Measurements from ENCODE around the gene SLC1A4.

Gene SLC1A4

DNA sequence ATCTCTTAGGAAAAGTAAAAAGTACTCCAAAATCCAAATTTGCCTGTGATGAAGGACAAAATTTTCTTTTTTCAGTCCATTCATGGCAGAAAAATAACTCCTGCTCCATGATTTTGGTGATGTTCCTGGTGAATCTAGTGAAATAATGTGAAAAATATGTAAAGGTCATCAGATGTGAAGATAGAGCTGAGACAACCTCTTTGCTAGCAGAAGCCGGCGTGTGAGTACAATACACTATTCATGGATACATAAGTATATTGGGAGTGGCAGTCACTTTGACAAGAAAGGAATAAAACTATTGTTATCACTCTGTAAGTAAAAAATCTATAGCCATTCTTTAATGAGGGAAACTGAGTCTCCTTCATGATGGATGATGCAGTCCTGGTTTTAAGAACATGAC, 6.3 kb upstream of the SLC1A4 start:
- no peak for DNase-seq (ENCODE audit: low read depth)

DNA sequence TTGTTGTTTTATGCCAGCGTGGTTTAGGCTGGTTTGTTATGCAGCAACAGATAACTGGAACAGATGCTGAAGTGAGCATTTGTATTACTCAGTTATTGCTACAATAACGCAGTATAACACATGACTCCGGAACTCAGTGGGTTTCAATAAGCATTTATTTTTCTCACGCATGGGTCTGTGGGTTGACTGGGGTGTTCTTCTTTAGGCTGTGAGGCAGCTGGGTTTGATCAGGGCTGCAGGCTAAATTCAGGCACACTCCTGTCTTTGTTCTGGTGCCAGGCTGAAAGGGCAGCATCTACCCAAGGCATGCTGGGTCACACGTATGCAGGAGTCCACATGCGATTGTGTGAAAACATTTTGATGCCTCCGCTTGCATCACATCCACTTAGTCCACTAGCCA, 3.8 kb upstream of the SLC1A4 start:
- H3K36me3 ChIP-seq (ENCODE audit: control insufficient read depth, insufficient read depth, low read length, severe bottlenecking), result no peaks in the 10 kb centered on the region
- H3K9me3 ChIP-seq (ENCODE audit: control insufficient read depth, low read length), result no peaks in the 10 kb centered on the region

More for the DNA sequence above, 6.3 kb upstream of the SLC1A4 start:
- Histone ChIP-seq H3K4me1 (ENCODE audit: control insufficient read depth, insufficient read depth, low read length) (peaks cover 13% of the 10 kb centered on the region), H3K36me3 (ENCODE audit: control insufficient read depth, insufficient read depth, low read length, severe bottlenecking) (no peaks in the 10 kb centered on the region), H3K27me3 (replicated peaks; ENCODE audit: control insufficient read depth, insufficient read depth, low read length) (no peaks in the 10 kb centered on the region), H3K9me3 (ENCODE audit: control insufficient read depth, low read length) (no peaks in the 10 kb centered on the region), H3K9ac (ENCODE audit: low read length) (no peak overlapping the region), H3K4me3 (ENCODE audit: low read length) (no peak overlapping the region)

GRCh38 chr2:64987001-64987955, 1.9 kb upstream of the SLC1A4 start:
- peak overlapping the region; percentile 69 for H3K4me3 ChIP-seq (ENCODE audit: low read length)
- DNase-seq (ENCODE audit: low read depth), result peak; percentile 67

More for the DNA sequence above, 3.8 kb upstream of the SLC1A4 start:
- Histone ChIP-seq H3K27me3 (replicated peaks; ENCODE audit: control insufficient read depth, insufficient read depth, low read length) (no peaks in the 10 kb centered on the region), H3K9ac (ENCODE audit: low read length) (no peak overlapping the region), H3K4me3 (ENCODE audit: low read length) (no peak overlapping the region), H3K4me1 (ENCODE audit: control insufficient read depth, insufficient read depth, low read length) (peaks cover 11% of the 10 kb centered on the region)
- DNase-seq (ENCODE audit: low read depth), result no peak

DNA sequence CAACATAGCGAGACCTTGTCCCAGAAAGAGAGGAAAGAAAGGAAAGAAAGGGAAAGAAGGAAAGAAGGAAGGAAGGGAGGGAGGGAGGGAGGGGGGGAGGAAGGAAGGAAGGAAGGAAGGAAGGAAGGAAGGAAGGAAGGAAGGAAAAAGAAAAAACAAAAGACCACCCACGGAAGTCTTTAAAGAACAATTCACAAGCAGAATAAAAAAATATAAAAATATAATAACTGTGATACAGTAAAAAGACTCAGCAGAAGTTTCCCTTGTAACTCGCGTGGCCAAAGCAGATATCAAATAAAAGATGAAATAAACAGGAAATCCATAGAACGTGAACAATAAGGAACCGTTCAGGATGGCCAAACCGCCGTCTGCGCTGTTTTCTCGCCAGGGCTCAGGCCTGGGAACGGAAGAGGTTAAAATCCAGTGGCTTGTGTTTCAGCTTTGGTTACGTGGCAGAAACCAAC, 1.2 kb upstream of the SLC1A4 start:
- H3K4me3 ChIP-seq (ENCODE audit: low read length), result peak overlapping the region; percentile 90
- peak overlapping the region; percentile 91 for H3K9ac ChIP-seq (ENCODE audit: low read length)
- peaks cover 20% of the 10 kb centered on the region for H3K4me1 ChIP-seq (ENCODE audit: control insufficient read depth, insufficient read depth, low read length)
- H3K9me3 ChIP-seq (ENCODE audit: control insufficient read depth, low read length), result no peaks in the 10 kb centered on the region
- H3K27me3 ChIP-seq (replicated peaks; ENCODE audit: control insufficient read depth, insufficient read depth, low read length), result no peaks in the 10 kb centered on the region
- DNase-seq (ENCODE audit: low read depth), result no peak
- no peaks in the 10 kb centered on the region for H3K36me3 ChIP-seq (ENCODE audit: control insufficient read depth, insufficient read depth, low read length, severe bottlenecking)

More at GRCh38 chr2:64987001-64987955, 1.9 kb upstream of the SLC1A4 start:
- peak overlapping the region; percentile 91 for H3K9ac ChIP-seq (ENCODE audit: low read length)
- H3K36me3 ChIP-seq (ENCODE audit: control insufficient read depth, insufficient read depth, low read length, severe bottlenecking), result no peaks in the 10 kb centered on the region
- H3K4me1 ChIP-seq (ENCODE audit: control insufficient read depth, insufficient read depth, low read length), result peaks cover 20% of the 10 kb centered on the region
- H3K27me3 ChIP-seq (replicated peaks; ENCODE audit: control insufficient read depth, insufficient read depth, low read length), result no peaks in the 10 kb centered on the region
- H3K9me3 ChIP-seq (ENCODE audit: control insufficient read depth, low read length), result no peaks in the 10 kb centered on the region

DNA sequence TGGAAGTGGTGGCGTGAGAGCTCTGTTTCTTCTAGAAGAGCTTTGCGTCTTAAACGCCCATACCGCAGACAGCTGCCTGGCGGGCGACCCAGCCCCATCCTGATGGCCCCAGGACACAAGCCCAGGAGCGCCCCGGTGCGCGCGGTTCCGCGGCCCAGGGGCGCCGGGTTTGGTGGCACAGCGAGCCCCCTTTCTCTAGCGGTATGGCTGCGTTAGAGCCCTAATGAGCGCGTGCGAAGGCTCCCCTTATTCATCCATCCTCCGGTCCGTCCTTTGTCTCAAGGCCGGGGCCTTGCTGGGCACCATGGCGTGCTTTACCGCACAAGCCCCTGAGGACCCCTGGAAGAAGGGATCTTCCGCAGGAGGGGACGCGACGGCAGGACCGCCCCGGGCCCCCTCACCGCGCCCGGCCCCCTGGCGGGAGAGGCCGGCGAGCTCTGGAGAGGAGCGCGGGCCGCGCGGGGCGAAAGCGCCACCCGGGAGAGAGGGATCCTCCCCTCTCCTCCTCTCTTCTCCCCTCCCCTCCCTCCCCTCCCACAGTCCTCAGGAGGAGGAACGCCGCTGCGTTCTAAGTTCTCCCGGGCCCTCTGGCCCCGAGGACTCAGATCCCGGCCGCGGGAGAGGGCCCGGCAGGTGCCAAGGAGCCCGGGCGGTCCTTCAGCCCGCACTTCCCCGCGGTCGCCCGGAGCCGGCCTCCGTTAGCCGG, 626 bp upstream of the SLC1A4 start:
- DNase-seq (ENCODE audit: low read depth), result peak; percentile 94
- Histone ChIP-seq H3K4me1 (ENCODE audit: control insufficient read depth, insufficient read depth, low read length) (peaks cover 20% of the 10 kb centered on the region), H3K36me3 (ENCODE audit: control insufficient read depth, insufficient read depth, low read length, severe bottlenecking) (no peaks in the 10 kb centered on the region), H3K4me3 (ENCODE audit: low read length) (peak overlapping the region; percentile 90), H3K9me3 (ENCODE audit: control insufficient read depth, low read length) (no peaks in the 10 kb centered on the region), H3K27me3 (replicated peaks; ENCODE audit: control insufficient read depth, insufficient read depth, low read length) (no peaks in the 10 kb centered on the region), H3K9ac (ENCODE audit: low read length) (peak overlapping the region; percentile 91)

DNA sequence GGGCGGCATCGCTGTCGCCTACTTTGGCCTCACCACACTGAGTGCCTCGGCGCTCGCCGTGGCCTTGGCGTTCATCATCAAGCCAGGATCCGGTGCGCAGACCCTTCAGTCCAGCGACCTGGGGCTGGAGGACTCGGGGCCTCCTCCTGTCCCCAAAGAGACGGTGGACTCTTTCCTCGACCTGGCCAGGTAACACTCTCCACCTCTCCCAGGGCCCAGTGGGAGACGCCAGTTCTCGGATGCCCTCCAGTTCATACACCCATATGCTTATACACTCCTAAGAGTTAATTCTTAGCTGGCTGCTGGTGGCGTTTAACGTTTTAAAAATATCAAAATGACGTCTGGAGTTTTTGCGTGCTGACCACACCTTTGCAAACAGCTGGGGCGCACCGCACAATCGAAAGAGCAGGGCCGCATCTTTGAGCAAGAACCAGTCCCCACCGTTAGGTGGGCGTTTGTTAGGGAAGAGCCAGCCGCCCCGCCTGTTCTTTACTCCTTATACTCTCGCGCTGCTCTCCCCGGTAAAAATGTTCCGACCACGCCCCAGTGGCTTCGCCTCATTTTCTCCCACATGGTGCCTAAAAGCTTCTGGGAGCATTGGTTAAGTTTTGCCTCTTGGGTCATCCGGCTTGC, 899 bp downstream of the SLC1A4 start:
- no peaks in the 10 kb centered on the region for H3K9me3 ChIP-seq (ENCODE audit: control insufficient read depth, low read length)
- no peaks in the 10 kb centered on the region for H3K27me3 ChIP-seq (replicated peaks; ENCODE audit: control insufficient read depth, insufficient read depth, low read length)
- peak overlapping the region; percentile 90 for H3K4me3 ChIP-seq (ENCODE audit: low read length)
- no peaks in the 10 kb centered on the region for H3K36me3 ChIP-seq (ENCODE audit: control insufficient read depth, insufficient read depth, low read length, severe bottlenecking)
- DNase-seq (ENCODE audit: low read depth), result peak; percentile 22
- H3K4me1 ChIP-seq (ENCODE audit: control insufficient read depth, insufficient read depth, low read length), result peaks cover 20% of the 10 kb centered on the region
- H3K9ac ChIP-seq (ENCODE audit: low read length), result peak overlapping the region; percentile 80

DNA sequence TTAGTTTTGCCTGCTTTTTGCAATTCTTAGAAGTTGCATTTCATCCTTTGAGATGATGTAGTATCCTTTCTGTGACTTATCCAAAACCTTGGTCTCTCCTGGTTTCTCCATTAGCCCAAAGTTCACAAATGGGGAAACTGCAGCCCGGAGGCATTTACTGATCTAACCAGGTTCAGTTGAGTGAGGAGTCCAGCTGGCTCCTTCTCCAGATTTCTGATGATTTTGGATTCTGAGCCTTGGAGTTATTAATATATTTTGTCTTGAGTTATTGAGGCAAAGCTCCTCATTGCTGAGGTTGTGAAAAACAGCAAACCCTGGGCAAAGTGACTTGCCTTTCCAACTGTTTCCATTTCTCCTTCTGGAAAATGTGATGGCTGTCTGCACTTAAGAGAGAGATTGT, 1.7 kb downstream of the SLC1A4 start:
- peaks cover 20% of the 10 kb centered on the region for H3K4me1 ChIP-seq (ENCODE audit: control insufficient read depth, insufficient read depth, low read length)
- peak overlapping the region; percentile 90 for H3K4me3 ChIP-seq (ENCODE audit: low read length)
- H3K9me3 ChIP-seq (ENCODE audit: control insufficient read depth, low read length), result no peaks in the 10 kb centered on the region
- H3K9ac ChIP-seq (ENCODE audit: low read length), result no peak overlapping the region
- no peaks in the 10 kb centered on the region for H3K36me3 ChIP-seq (ENCODE audit: control insufficient read depth, insufficient read depth, low read length, severe bottlenecking)
- H3K27me3 ChIP-seq (replicated peaks; ENCODE audit: control insufficient read depth, insufficient read depth, low read length), result no peaks in the 10 kb centered on the region
- peak; percentile 23 for DNase-seq (ENCODE audit: low read depth)

DNA sequence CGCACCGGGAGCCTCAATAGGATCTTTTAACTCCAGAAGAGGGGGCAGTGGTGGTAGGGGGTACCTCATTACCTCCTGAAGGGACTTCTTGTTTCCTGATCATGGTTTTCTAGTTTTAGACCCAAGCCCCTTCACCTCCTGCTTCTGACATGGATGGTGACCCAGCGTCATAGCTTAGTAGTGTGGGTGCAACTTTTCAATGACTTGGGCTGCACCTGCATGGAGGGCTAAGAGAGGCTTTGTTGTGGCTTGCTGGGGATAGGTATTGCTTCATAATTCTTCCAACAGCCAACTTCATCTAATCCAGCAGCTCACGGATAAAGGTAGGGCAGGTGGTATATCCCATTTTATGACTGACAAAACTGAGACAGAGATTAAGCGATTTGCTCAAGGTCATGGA, 3.0 kb downstream of the SLC1A4 start:
- no peaks in the 10 kb centered on the region for H3K27me3 ChIP-seq (replicated peaks; ENCODE audit: control insufficient read depth, insufficient read depth, low read length)
- no peak for DNase-seq (ENCODE audit: low read depth)

GRCh38 chr2:64992990-64993389, 3.8 kb downstream of the SLC1A4 start:
- Histone ChIP-seq H3K4me1 (ENCODE audit: control insufficient read depth, insufficient read depth, low read length) (peaks cover 16% of the 10 kb centered on the region), H3K9ac (ENCODE audit: low read length) (no peak overlapping the region), H3K9me3 (ENCODE audit: control insufficient read depth, low read length) (no peaks in the 10 kb centered on the region), H3K27me3 (replicated peaks; ENCODE audit: control insufficient read depth, insufficient read depth, low read length) (no peaks in the 10 kb centered on the region), H3K4me3 (ENCODE audit: low read length) (no peak overlapping the region), H3K36me3 (ENCODE audit: control insufficient read depth, insufficient read depth, low read length, severe bottlenecking) (no peaks in the 10 kb centered on the region)
- no peak for DNase-seq (ENCODE audit: low read depth)

More for the DNA sequence above, 3.0 kb downstream of the SLC1A4 start:
- peaks cover 18% of the 10 kb centered on the region for H3K4me1 ChIP-seq (ENCODE audit: control insufficient read depth, insufficient read depth, low read length)
- H3K4me3 ChIP-seq (ENCODE audit: low read length), result no peak overlapping the region
- H3K9me3 ChIP-seq (ENCODE audit: control insufficient read depth, low read length), result no peaks in the 10 kb centered on the region
- H3K36me3 ChIP-seq (ENCODE audit: control insufficient read depth, insufficient read depth, low read length, severe bottlenecking), result no peaks in the 10 kb centered on the region
- H3K9ac ChIP-seq (ENCODE audit: low read length), result no peak overlapping the region

GRCh38 chr2:64995041-64995440, 5.8 kb downstream of the SLC1A4 start:
- no peak overlapping the region for H3K4me3 ChIP-seq (ENCODE audit: low read length)
- DNase-seq (ENCODE audit: low read depth), result no peak
- no peak overlapping the region for H3K9ac ChIP-seq (ENCODE audit: low read length)
- H3K9me3 ChIP-seq (ENCODE audit: control insufficient read depth, low read length), result no peaks in the 10 kb centered on the region
- H3K27me3 ChIP-seq (replicated peaks; ENCODE audit: control insufficient read depth, insufficient read depth, low read length), result no peaks in the 10 kb centered on the region
- peaks cover 21% of the 10 kb centered on the region for H3K4me1 ChIP-seq (ENCODE audit: control insufficient read depth, insufficient read depth, low read length)
- H3K36me3 ChIP-seq (ENCODE audit: control insufficient read depth, insufficient read depth, low read length, severe bottlenecking), result no peaks in the 10 kb centered on the region

DNA sequence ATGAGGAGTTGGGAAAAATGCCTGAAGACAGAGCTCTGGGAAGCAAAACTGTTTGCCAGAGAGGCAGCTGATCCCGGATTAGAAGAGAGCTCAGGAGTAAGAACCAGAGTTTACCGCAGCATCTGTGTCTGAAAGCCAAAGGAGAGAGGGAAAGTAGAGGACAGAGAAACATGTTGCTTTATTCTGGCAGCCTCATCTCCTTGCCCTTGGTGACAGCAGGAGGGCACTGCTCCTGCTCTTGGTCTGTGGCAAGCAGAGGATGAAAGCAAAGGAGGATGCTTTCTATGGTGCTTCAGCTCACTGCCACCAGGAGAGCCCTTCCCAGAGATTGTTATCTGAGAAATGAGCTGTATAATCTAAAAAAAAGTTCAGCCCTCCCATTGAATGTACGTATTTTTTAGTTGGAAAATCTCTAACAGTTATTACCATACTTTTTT, 7.7 kb downstream of the SLC1A4 start:
- H3K9me3 ChIP-seq (ENCODE audit: control insufficient read depth, low read length), result no peaks in the 10 kb centered on the region
- no peak overlapping the region for H3K9ac ChIP-seq (ENCODE audit: low read length)
- no peaks in the 10 kb centered on the region for H3K27me3 ChIP-seq (replicated peaks; ENCODE audit: control insufficient read depth, insufficient read depth, low read length)
- peaks cover 9% of the 10 kb centered on the region for H3K4me1 ChIP-seq (ENCODE audit: control insufficient read depth, insufficient read depth, low read length)
- H3K36me3 ChIP-seq (ENCODE audit: control insufficient read depth, insufficient read depth, low read length, severe bottlenecking), result no peaks in the 10 kb centered on the region
- no peak overlapping the region for H3K4me3 ChIP-seq (ENCODE audit: low read length)
- peak; percentile 32 for DNase-seq (ENCODE audit: low read depth)

All from adipocyte (in vitro differentiated cells).